ENCODE results near the gene PNO1.

The PNO1 gene

GRCh38 chr2:68178432-68178831, 20.7 kb downstream of the PNO1 start:
- H2AFZ ChIP-seq (ENCODE audit: low read depth, low read length), result no peak overlapping the region
- no peak overlapping the region for H3K9ac ChIP-seq (ENCODE audit: low read length)
- H3K4me1 ChIP-seq (ENCODE audit: low read length), result peaks cover 6% of the 10 kb centered on the region
- peaks cover 43% of the 10 kb centered on the region for H3K36me3 ChIP-seq (replicated peaks; ENCODE audit: low read depth, low read length)
- TF ChIP-seq EZH2phosphoT487 (IDR thresholded peaks at IDR 0.05; ENCODE audit: low read depth) (no peak), CTCF (IDR thresholded peaks at IDR 0.05; ENCODE audit: low read depth, low read length) (no peak)
- H3K27ac ChIP-seq (ENCODE audit: low read length), result no peak overlapping the region
- H3K79me2 ChIP-seq (ENCODE audit: low read length), result peaks cover 11% of the 10 kb centered on the region
- H3K27me3 ChIP-seq (ENCODE audit: low read depth, low read length), result no peaks in the 10 kb centered on the region
- H3K4me3 ChIP-seq (ENCODE audit: low read length), result no peak overlapping the region
- H3K9me3 ChIP-seq (ENCODE audit: insufficient read depth, low read length), result no peaks in the 10 kb centered on the region
- H4K20me1 ChIP-seq (ENCODE audit: insufficient read depth, low read length), result no peaks in the 10 kb centered on the region
- H3K4me2 ChIP-seq (ENCODE audit: low read length), result no peak overlapping the region

GRCh38 chr2:68178954-68179627, 21.4 kb downstream of the PNO1 start:
- no peak overlapping the region for H3K4me3 ChIP-seq (ENCODE audit: low read length)
- H3K9me3 ChIP-seq (ENCODE audit: insufficient read depth, low read length), result no peaks in the 10 kb centered on the region
- H3K9ac ChIP-seq (ENCODE audit: low read length), result no peak overlapping the region
- TF ChIP-seq CTCF (IDR thresholded peaks at IDR 0.05; ENCODE audit: low read depth, low read length), result no peak
- TF ChIP-seq EZH2phosphoT487 (IDR thresholded peaks at IDR 0.05; ENCODE audit: low read depth), result no peak
- no peak overlapping the region for H2AFZ ChIP-seq (ENCODE audit: low read depth, low read length)
- no peaks in the 10 kb centered on the region for H4K20me1 ChIP-seq (ENCODE audit: insufficient read depth, low read length)
- H3K36me3 ChIP-seq (replicated peaks; ENCODE audit: low read depth, low read length), result peaks cover 43% of the 10 kb centered on the region
- H3K4me1 ChIP-seq (ENCODE audit: low read length), result no peaks in the 10 kb centered on the region
- peaks cover 11% of the 10 kb centered on the region for H3K79me2 ChIP-seq (ENCODE audit: low read length)
- H3K4me2 ChIP-seq (ENCODE audit: low read length), result no peak overlapping the region
- no peaks in the 10 kb centered on the region for H3K27me3 ChIP-seq (ENCODE audit: low read depth, low read length)
- H3K27ac ChIP-seq (ENCODE audit: low read length), result no peak overlapping the region

DNA sequence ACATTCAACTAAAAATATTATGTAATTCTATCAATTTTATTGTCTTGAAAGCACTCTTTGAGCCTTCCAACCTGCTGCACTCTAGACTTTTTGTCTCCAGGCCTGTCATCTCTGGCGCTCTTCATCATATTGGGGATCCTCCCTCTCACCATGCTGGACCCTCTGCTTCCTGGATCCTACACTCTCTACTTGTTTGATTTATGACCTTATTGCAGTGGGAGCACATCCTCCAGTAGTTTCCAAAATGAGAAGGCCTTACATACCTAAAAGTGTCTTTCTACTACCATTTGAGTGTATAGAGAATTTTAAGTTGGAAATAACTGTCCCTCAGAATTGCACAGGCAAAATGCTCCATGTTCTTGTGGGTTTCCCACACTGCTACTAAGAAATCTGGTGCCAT, 25.2 kb downstream of the PNO1 start:
- Histone ChIP-seq H3K27me3 (ENCODE audit: low read depth, low read length) (no peaks in the 10 kb centered on the region), H4K20me1 (ENCODE audit: insufficient read depth, low read length) (no peaks in the 10 kb centered on the region), H3K4me1 (ENCODE audit: low read length) (no peaks in the 10 kb centered on the region), H3K4me3 (ENCODE audit: low read length) (no peak overlapping the region), H2AFZ (ENCODE audit: low read depth, low read length) (no peak overlapping the region), H3K27ac (ENCODE audit: low read length) (no peak overlapping the region), H3K36me3 (replicated peaks; ENCODE audit: low read depth, low read length) (peaks cover 34% of the 10 kb centered on the region), H3K9ac (ENCODE audit: low read length) (no peak overlapping the region), H3K9me3 (ENCODE audit: insufficient read depth, low read length) (no peaks in the 10 kb centered on the region), H3K4me2 (ENCODE audit: low read length) (no peak overlapping the region), H3K79me2 (ENCODE audit: low read length) (peaks cover 3% of the 10 kb centered on the region)
- TF ChIP-seq EZH2phosphoT487 (IDR thresholded peaks at IDR 0.05; ENCODE audit: low read depth) (no peak), CTCF (IDR thresholded peaks at IDR 0.05; ENCODE audit: low read depth, low read length) (no peak)

DNA sequence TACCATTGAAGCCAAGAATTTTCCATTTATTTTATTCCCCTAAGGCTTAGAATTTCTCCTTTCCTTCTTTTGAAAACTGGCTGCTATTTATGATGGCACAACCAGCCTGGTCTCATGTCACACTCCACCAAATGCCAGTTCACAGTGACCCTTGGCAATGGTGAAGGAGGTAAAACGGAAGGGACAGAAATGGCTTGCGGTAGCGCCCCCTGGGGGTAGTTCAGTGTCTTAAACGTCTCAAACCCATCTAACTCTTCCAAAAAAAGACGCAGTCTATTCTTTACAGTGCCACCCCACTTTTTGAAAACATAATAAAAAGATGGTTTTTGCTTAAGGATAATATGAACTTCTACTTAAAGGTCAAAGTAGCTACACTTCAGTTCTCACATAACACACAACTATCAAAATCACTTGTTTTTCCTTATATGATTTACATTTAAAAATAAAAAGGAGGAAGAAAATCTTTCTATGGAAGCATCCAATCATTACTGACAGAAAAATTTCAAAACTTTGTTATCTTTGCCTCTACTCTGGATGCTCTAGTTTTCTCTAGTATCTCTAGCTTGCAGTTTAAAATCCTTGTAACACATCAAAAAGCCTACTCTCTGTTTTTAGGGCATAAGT, 28.0 kb downstream of the PNO1 start:
- H3K27ac ChIP-seq (ENCODE audit: low read length), result no peak overlapping the region
- peaks cover 18% of the 10 kb centered on the region for H3K36me3 ChIP-seq (replicated peaks; ENCODE audit: low read depth, low read length)
- H2AFZ ChIP-seq (ENCODE audit: low read depth, low read length), result no peak overlapping the region
- no peaks in the 10 kb centered on the region for H3K27me3 ChIP-seq (ENCODE audit: low read depth, low read length)
- H3K79me2 ChIP-seq (ENCODE audit: low read length), result peaks cover 10% of the 10 kb centered on the region
- no peak overlapping the region for H3K4me3 ChIP-seq (ENCODE audit: low read length)
- H3K4me2 ChIP-seq (ENCODE audit: low read length), result no peak overlapping the region
- no peaks in the 10 kb centered on the region for H4K20me1 ChIP-seq (ENCODE audit: insufficient read depth, low read length)
- TF ChIP-seq EZH2phosphoT487 (IDR thresholded peaks at IDR 0.05; ENCODE audit: low read depth), result no peak
- TF ChIP-seq CTCF (IDR thresholded peaks at IDR 0.05; ENCODE audit: low read depth, low read length), result peak; percentile 83
- no peak overlapping the region for H3K9ac ChIP-seq (ENCODE audit: low read length)
- H3K9me3 ChIP-seq (ENCODE audit: insufficient read depth, low read length), result no peaks in the 10 kb centered on the region
- H3K4me1 ChIP-seq (ENCODE audit: low read length), result no peaks in the 10 kb centered on the region

Measured in OCI-LY3 (cell line).